ENCODE measurements around the gene SF1. TPM values are rescaled to one million over a fixed set of nuclear protein-coding genes. Genes with fewer than 3 reads are reported as not detected.

Gene SF1
- total RNA-seq, 1 donor from 2014 or later, result 687 TPM

DNA sequence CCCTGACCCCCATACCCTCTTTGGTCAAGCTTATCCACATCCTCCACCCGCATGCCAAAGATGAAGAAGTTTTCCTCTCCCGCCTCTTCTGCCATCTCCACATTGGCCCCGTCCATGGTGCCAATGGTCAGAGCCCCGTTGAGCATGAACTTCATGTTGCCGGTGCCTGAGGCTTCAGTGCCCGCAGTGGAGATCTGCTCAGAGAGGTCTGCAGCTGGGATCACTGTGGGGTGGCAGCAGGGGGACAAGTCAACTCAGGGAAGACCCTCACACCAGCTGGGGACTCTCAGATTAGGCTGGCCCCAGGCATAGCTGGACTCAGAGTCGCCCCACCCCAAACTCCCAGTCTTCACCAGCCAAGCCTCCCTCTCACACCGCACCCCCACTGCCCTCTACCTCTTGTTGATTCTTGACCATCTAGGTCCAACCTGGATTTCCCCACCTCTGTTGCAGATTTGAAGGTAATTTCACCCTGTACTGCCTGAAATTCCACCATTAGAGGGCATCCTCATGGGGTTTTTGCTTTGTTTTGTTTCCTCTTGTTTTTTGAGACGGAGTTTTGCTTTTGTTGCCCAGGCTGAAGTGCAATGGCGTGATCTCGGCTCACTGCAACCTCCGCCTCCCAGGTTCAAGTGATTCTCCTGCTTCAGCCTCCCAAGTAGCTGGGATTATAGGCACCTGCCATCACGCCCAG, 27.8 kb downstream of the SF1 start:
- POLR2A ChIA-PET, result interaction anchor here (0.6 to 10.2 kb wide), 6 partner anchors 9 to 127 kb away, joined by 3 to 197 read pairs (median 4); partner anchors contain the start of genes PYGM and SF1
- no peak for DNase-seq
- Mint-ChIP-seq H3K4me1 (peaks cover 42% of the 10 kb centered on the region), H3K4me3 (no peak overlapping the region), H3K9me3 (no peaks in the 10 kb centered on the region), H3K36me3 (ENCODE audit: low read depth) (peaks cover 29% of the 10 kb centered on the region), H3K27me3 (no peaks in the 10 kb centered on the region), H3K27ac (peak overlapping the region; percentile 60)
- CTCF ChIA-PET, result no interaction called here
- intact Hi-C loops (cut with micrococcal nuclease), result no loop called here
- no peak for ATAC-seq (ENCODE audit: low read depth)
- no peak for TF ChIP-seq CTCF (IDR thresholded peaks at IDR 0.05)

GRCh38 chr11:64747961-64748665, 30.2 kb downstream of the SF1 start:
- no peaks in the 10 kb centered on the region for H3K9me3 Mint-ChIP-seq
- peaks cover 53% of the 10 kb centered on the region for H3K4me1 Mint-ChIP-seq
- ChIA-PET POLR2A (interaction anchor here (8.7 to 10.2 kb wide), 3 partner anchors 14 to 29 kb away, joined by 130 to 197 read pairs (median 158); partner anchors contain the start of genes PYGM and SF1), CTCF (interaction anchor here (1.3 to 2.5 kb wide), 2 partner anchors 14 to 16 kb away, joined by 3 to 9 read pairs; no protein-coding TSS in a partner anchor)
- H3K4me3 Mint-ChIP-seq, result no peak overlapping the region
- peaks cover 31% of the 10 kb centered on the region for H3K36me3 Mint-ChIP-seq (ENCODE audit: low read depth)
- peak overlapping the region; percentile 76 for H3K27ac Mint-ChIP-seq
- H3K27me3 Mint-ChIP-seq, result no peaks in the 10 kb centered on the region
- TF ChIP-seq CTCF (IDR thresholded peaks at IDR 0.05), result no peak
- no peak for DNase-seq
- intact Hi-C loops (cut with micrococcal nuclease), result no loop called here
- no peak for ATAC-seq (ENCODE audit: low read depth)

DNA sequence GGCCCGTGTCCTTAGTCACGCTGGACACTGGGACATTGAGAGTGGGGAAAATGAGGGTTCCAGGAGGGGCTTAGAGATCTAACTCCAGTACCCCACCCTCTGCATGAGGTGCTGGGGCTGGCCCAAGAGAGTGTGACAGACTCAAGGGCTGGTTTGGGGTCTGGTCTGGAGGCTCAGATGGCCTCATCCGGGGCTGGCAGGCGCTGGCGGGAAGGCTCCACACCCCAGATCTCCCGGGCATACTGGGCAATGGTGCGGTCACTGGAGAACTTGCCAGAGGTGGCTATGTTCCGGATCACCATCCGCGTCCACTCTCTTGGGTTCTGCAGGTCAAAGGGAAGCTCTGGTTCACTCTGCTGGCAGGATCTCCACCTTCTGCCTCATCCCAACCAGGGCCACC, 31.9 kb downstream of the SF1 start:
- no peaks in the 10 kb centered on the region for H3K9me3 Mint-ChIP-seq
- peak overlapping the region; percentile 92 for H3K4me3 Mint-ChIP-seq
- DNase-seq (no peak), ATAC-seq (ENCODE audit: low read depth) (no peak)
- peaks cover 57% of the 10 kb centered on the region for H3K4me1 Mint-ChIP-seq
- no peak for TF ChIP-seq CTCF (IDR thresholded peaks at IDR 0.05)
- H3K27ac Mint-ChIP-seq, result peak overlapping the region; percentile 85
- H3K36me3 Mint-ChIP-seq (ENCODE audit: low read depth), result peaks cover 23% of the 10 kb centered on the region
- intact Hi-C loops (cut with micrococcal nuclease), result no loop called here
- ChIA-PET POLR2A (interaction anchor here (4.3 to 10.2 kb wide), 4 partner anchors 16 to 58 kb away, joined by 42 to 197 read pairs (median 144); partner anchors contain the start of genes PYGM and SF1), CTCF (interaction anchor here (0.9 to 2.5 kb wide), 2 partner anchors 18 to 58 kb away, joined by 3 to 9 read pairs; no protein-coding TSS in a partner anchor)
- no peaks in the 10 kb centered on the region for H3K27me3 Mint-ChIP-seq

- Mint-ChIP-seq H3K9me3 (no peaks in the 10 kb centered on the region), H3K27me3 (no peaks in the 10 kb centered on the region), H3K27ac (peak overlapping the region; percentile 99), H3K4me1 (peaks cover 57% of the 10 kb centered on the region), H3K36me3 (ENCODE audit: low read depth) (peaks cover 24% of the 10 kb centered on the region), H3K4me3 (peak overlapping the region; percentile 92)
- CTCF ChIA-PET, result interaction anchor here (0.9 to 5.8 kb wide), 4 partner anchors 18 to 57 kb away, joined by 3 to 49 read pairs (median 16); no protein-coding TSS in a partner anchor
- intact Hi-C loops (cut with micrococcal nuclease), result loop anchor here (1.0 to 2.0 kb wide), 3 partner anchors 19 to 65 kb away; partner anchors contain the start of gene MEN1
- ATAC-seq (ENCODE audit: low read depth), result peak; percentile 50
- TF ChIP-seq CTCF (IDR thresholded peaks at IDR 0.05), result no peak
- peak; percentile 80 for DNase-seq
- POLR2A ChIA-PET, result interaction anchor here (0.6 to 10.2 kb wide), 26 partner anchors 10 to 813 kb away, joined by 3 to 197 read pairs (median 8); partner anchors contain the start of genes ARL2, EHD1, MAP4K2 and MEN1
Measured at GRCh38 chr11:64745521-64746328, 32.6 kb downstream of the SF1 start.

Measured in activated B cell treated with CpG ODN at 0.5 μM for 24 hours (primary cell).